ENCODE measurements around the gene GJB2.
"Not testable (repeated sequence)": the region's sequence is repeated elsewhere in the genome, so short reads cannot be mapped to it uniquely, and the experiment has no call there.

Gene GJB2

DNA sequence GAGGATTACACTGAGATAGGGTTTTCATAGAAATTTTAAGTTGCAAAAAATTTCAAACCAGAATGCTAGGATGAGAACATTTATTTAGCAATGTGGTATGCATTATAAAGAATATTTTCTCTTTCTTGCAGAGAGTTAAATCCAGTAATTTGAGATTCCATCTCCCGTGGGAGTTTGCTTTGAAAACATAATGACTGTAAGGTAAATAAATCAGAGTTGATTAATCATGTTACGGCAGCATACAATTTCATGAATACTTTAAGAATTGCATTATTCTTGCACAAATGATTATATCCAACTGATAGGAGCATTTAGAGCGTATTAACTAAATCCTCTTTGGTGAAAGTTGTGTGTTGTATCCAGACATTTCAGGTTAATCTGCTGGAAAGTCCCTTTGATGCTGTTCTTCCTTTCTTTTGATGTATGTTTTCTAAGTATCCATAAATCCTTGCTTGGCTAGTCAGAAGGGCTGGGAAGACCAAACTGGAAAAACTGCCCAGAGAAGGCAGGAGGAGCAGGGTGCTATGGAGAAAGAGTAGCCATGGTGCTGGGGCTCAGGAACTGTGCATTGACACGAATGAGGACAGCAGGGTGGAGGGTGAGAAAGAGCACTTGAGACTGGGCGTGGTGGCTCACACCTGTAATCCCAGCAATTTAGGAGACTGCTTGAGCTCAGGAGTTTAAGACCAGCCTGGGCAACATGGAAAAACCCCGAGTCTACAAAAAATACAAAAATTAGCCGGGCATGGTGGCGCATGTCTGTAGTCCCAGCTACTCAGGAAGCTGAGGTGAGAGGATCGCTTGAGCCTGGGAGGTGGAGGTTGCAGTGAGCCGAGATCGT, 27.1 kb downstream of the GJB2 start:
- no peak for DNase-seq

GRCh38 chr13:20161951-20162300, 30.8 kb downstream of the GJB2 start:
- DNase-seq, result no peak

DNA sequence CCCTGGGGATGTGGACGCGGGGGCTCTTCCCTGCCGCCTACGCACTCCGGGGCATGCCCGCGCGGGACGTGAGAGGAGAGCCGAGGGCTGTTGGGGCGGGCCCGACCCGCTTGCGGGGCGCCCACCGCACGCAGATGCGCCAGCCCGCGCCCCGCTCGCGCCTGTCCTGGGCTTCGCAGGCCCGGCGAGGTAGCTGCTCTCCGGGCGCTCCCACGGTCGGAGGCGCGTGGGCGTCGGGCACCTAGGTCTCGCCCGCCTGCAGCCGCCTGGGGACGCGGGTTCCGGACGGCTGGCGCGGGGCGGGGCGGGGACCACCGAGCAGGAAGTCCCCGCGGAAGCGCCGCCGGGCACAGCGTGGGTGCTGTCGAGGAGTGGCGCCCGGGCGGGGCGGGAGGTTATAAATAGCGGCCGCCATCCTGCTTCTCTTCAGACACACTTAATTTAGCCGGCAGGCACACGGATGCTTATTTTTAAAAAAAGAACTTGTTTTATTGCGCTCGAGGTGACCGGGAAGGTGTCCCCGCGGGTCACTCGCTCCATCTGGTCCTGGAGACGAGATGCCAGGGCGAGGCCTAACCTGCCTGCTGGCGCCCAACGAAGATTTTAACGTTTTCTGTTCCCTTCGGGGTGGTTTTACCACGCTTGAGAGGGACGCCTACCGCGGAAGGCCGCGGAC, 31.3 kb downstream of the GJB2 start:
- no peak for DNase-seq

DNA sequence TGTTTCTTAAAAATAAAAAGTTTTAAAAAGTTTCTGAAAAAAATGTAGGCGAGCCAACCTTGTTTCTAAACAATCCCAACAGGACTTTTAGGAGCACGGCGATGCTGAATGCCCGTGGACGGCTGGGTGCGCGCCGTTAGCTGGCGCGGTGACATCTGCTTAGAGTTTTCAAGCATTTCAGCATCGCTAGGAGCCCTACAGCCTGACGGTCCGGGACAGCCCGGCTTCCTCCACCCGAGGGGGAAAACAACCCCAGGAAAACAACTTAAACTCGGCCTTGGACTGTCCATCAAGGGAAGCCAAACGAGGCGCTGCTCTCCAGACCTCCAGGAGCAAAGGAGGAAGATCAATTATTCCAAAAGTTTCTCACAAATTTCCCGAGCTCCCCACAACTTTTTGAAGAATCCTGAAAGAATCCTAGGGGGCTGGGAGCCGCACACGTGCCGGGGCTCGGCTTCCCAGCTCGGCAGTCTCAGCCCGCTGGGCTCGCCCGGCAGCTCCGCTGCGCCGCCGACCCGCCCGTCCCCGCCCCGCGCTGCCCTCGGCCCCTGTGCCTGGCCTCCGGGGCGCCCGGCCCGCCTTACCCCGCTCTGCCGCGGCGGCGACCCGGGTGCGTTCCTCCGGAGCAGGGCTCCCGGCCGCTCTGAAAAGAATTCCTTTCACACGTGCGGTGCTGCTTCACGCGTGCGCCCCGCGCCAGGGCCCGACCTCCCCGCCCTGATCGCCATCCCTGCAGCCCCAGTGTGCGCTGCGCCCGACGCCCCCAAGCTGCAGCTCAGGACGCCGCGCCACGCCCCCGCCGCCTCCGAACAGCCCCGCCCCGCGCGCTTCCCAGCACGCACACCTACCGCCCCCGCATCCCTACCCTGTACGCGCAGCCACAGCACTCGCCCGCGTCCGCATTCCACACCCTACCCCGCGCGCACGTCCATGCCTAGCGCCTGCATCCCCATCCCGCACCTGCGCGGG, 32.1 kb downstream of the GJB2 start, which contains the start of gene GJA3:
Gene GJA3, minus strand, starts transcription at position 747 of the 969 bp plus-strand sequence. CDS start 17,764 bp downstream, outside the sequence.
- DNase-seq, result no peak

DNA sequence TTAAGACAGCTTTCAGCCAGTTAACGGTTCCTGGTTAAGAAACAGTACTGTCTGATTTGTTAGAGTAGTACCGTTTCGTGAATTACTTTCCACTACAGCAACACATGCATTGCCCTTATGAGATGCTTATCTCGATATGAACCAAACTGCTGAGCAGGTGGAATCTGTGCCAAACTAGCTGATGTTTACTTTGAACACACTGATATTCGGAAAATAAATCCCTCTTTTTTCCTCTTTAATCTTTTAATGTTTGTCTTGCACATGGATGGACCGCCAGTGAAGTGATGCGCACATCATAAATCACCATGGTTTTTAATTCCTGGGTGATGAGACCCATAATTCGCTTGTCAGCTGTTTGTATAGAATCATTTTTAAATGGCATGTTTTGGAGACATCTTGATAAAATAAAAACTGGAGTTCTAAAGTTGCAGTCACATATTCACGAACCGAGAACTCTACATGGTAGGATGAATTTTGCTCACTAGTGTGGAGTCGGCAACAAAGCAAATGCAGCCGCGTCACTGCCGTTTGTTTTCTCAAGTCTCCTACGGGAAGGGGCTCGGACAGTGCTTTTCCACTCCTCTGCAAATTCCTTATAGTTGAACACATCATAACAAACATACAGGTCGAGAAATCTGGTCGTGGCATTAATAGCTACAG, 33.0 kb downstream of the GJB2 start:
- DNase-seq, result no peak

DNA sequence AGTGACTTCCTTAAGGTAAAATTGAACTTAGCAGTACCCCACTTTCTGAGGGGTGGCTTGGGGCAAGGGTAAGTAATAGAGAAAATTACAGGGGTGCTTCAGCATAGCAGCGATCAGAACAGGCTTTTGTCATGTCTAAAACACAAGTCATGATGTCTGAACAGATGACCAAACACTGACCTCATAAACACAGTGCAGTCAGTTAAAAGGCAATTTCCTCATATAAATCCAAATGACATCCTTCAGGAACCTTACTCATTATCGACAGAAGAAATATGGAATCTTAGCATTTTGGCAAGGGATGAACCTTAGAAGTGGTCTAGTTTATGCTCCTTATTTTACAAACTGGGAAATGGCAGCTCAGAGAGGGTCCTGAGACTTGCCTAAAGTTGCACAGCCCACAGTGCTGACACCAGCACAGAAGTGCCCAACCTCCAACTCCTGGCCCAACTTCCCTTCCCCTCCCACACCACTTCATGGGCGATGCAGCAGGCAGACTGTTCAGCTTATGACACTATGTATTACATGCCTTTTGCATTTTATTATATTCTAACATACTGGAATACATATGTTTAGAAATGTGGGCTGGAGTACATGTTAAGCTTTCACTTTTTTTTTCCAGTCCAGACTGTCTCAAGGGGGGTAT, 35.5 kb downstream of the GJB2 start:
- DNase-seq, result no peak

GRCh38 chr13:20156702-20157101, 36.0 kb downstream of the GJB2 start:
- no peak for DNase-seq

DNA sequence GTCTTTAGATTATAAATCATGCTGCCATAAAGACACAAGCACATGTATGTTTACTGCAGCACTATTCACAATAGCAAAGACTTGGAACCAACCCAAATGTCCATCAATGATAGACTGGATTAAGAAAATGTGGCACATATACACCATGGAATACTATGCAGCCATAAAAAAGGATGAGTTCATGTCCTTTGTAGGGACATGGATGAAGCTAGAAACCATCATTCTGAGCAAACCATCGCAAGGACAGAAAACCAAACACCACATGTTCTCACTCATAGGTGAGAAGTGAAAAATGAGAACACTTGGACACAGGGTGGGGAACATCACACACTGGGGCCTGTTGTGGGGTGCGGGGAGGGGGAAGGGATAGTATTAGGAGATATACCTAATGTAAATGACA, 39.4 kb downstream of the GJB2 start:
- not testable (repeated sequence) for DNase-seq

GRCh38 chr13:20151612-20152011, 41.1 kb downstream of the GJB2 start:
- no peak for DNase-seq

- DNase-seq, result no peak
Measured at GRCh38 chr13:20151016-20151415, 41.7 kb downstream of the GJB2 start.

DNA sequence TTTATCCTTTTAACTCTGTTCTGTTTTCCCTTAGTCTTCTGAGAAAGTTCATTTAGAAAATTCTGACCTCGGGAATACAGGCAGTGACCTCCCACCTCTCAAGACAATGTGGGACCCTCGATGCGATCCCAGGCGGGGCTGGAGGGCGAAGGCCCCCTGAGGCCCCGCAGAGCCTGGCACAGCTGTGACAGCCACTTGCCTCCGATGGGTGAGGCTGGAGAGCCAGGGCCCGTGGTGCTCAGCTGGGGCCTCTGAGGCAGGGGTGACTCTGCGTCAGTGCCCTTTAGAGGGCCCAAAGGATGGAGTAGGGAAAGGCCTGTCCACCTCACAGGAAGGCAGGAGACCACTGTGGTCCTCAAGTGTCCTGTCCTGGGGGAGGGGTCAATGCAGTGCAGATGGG, 42.2 kb downstream of the GJB2 start:
- no peak for DNase-seq

GRCh38 chr13:20149762-20150161, 43.0 kb downstream of the GJB2 start:
- no peak for DNase-seq

GRCh38 chr13:20148501-20149183, 44.1 kb downstream of the GJB2 start:
- DNase-seq, result no peak

DNA sequence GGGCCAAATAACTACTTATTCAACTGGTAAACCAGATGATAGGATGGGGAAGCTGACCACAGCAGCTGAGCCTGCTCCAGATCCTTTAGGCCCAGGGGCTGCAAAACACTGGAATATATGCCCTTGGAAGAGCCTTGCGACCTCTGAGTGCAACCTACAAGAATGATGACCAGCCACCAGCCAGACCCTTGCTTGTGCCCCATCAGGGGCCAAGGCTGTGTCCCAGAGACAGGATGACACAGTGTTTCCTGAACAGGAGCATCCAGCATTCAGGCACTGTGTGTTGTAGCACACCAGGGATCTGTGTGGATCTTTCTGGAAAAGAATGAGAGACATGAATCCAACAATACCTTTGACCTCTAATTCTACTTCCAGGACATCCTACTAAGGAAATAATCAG, 46.4 kb downstream of the GJB2 start:
- no peak for DNase-seq

GRCh38 chr13:20145521-20145920, 47.2 kb downstream of the GJB2 start:
- DNase-seq, result no peak

DNA sequence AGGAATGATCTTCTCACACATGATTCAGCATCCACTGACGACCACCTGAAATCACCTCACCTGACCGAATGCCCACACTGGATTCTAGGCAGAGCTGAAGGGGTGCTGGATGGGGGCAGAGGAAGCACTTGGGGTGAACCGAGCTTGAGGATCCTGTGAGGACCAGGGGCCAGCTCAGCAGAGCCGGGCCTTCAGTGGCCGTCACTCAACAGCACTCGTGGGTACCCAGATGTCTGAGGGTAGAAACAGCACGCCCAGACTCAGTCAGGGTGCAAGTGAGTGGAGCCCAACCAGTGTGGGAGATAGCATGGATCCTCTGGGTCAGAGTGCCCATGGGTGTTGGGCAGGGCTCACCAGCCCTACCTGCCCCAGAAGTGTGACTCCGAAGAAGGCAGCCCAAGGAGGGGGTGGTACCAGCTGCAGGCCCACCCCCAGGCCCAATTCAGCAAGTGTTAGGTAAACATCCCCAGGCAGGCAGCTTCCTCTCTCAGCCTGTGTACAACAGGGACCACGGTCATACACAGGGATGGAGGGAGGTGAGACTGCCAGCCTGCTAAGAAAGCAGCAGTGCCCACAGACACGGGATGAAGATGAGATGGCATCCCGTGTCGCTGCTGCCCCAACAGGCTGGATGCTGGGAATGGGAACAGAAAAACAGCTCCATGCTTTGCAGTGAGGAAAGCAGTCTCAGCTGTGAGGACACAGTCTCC, 48.4 kb downstream of the GJB2 start:
- DNase-seq, result no peak

DNA sequence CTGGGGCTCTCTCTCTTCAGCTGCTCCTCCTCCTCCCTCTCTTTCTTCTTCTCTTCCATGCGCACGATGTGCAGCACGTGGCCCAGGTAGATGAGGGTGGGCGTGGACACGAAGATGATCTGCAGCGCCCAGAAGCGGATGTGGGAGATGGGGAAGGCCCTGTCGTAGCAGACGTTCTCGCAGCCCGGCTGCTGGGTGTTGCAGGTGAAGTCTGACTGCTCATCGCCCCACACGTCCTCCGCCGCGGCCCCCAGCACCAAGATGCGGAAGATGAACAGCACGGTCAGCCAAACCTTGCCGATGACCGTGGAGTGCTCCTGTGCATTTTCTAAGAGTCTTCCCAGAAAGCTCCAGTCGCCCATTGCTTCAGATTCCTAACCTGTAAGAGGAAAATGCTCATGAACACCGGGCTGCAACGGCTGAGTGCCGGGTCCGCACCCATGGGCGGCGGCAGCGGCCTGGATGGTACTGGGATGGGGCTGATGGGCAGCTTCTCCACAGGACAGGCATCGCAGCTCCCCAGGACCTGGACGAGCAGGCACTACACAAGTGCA, 49.7 kb downstream of the GJB2 start:
- DNase-seq, result no peak

- DNase-seq, result no peak
Measured at GRCh38 chr13:20142023-20142926, 50.5 kb downstream of the GJB2 start.

- no peak for DNase-seq
Measured at GRCh38 chr13:20141238-20142022, 51.3 kb downstream of the GJB2 start.
